ENCODE results near the gene LIMA1. TPM values are rescaled to one million over a fixed set of nuclear protein-coding genes. Genes with fewer than 3 reads are reported as not detected.
A peak's percentile ranks its signal among the peaks of the same experiment; 100 is the strongest.
"Not testable (repeated sequence)": the region's sequence is repeated elsewhere in the genome, so short reads cannot be mapped to it uniquely, and the experiment has no call there.

Gene LIMA1
- total and polyA plus RNA-seq, 2 donors (not counting 1 experiment from before 2014, with no cell fraction given) = 1.3 to 2.1 TPM

DNA sequence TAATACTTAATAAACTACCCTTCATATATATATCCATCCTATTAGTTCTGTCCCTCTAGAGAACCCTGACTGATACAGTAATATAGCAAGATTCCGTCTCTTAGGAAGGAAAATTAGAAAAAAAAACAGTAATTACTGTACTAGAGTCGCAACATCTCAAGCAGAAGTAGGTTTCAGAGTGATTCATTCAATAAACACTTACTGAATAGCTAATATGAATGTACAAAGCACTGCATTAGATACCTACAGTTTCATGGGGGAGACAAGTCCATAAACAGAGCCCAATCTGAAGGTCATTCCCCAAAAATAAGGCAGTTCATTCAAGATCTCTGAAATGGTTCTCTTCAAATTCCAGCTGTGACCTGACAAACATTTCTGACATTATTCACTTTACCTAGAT lies 126.1 kb downstream of the LIMA1 start:
- Histone ChIP-seq H3K4me2 (replicated peaks; ENCODE audit: low read depth, low read length, poor library complexity, severe bottlenecking) (no peak overlapping the region), H3K27ac (ENCODE audit: low read length in 2 of 2) (no peak overlapping the region), H3K9me3 (ENCODE audit: control extremely low read depth in 1 of 3, control insufficient read depth in 2 of 3, insufficient read depth in 1 of 3, low read length in 2 of 3) (no peaks in the 10 kb centered on the region), H3K9ac (ENCODE audit: low read length) (no peak overlapping the region), H2AFZ (ENCODE audit: insufficient read depth, low read depth, low read length, poor library complexity, severe bottlenecking) (no peak overlapping the region), H4K20me1 (ENCODE audit: control insufficient read depth, insufficient read depth, low read length, poor library complexity, severe bottlenecking) (no peaks in the 10 kb centered on the region), H3K36me3 (replicated peaks in 1 of 2; ENCODE audit: control extremely low read depth in 1 of 2, control insufficient read depth in 1 of 2, extremely low read depth in 1 of 2, insufficient read depth in 2 of 2, low read length in 1 of 2) (peaks cover 2 to 3% of the 10 kb centered on the region in 2 experiments), H3K27me3 (replicated peaks in 1 of 4; ENCODE audit: control extremely low read depth in 1 of 4, control insufficient read depth in 3 of 4, insufficient read depth in 4 of 4, low read length in 3 of 4) (no peaks in the 10 kb centered on the region), H3K4me1 (ENCODE audit: control insufficient read depth in 2 of 2, insufficient read depth in 2 of 2, low read length in 2 of 2) (no peaks in the 10 kb centered on the region), H3K79me2 (ENCODE audit: control insufficient read depth, insufficient read depth, low read length) (peaks cover 72% of the 10 kb centered on the region), H3K4me3 (ENCODE audit: control extremely low read depth in 1 of 5, extremely low read depth in 1 of 5, insufficient read depth in 1 of 5, low read depth in 2 of 5, low read length in 4 of 5) (no peak overlapping the region)
- ATAC-seq (ENCODE audit: low read depth) = no peak
- TF ChIP-seq EZH2 (IDR thresholded peaks at IDR 0.05; ENCODE audit: borderline replicate concordance, insufficient read depth, low read depth, low read length, poor library complexity, severe bottlenecking) = no peak
- TF ChIP-seq, protein P1, sequence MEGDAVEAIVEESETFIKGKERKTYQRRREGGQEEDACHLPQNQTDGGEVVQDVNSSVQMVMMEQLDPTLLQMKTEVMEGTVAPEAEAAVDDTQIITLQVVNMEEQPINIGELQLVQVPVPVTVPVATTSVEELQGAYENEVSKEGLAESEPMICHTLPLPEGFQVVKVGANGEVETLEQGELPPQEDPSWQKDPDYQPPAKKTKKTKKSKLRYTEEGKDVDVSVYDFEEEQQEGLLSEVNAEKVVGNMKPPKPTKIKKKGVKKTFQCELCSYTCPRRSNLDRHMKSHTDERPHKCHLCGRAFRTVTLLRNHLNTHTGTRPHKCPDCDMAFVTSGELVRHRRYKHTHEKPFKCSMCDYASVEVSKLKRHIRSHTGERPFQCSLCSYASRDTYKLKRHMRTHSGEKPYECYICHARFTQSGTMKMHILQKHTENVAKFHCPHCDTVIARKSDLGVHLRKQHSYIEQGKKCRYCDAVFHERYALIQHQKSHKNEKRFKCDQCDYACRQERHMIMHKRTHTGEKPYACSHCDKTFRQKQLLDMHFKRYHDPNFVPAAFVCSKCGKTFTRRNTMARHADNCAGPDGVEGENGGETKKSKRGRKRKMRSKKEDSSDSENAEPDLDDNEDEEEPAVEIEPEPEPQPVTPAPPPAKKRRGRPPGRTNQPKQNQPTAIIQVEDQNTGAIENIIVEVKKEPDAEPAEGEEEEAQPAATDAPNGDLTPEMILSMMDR (IDR thresholded peaks at IDR 0.05) = no peak
- CTCF ChIA-PET = interaction anchor here (0.9 to 1.2 kb wide), 3 partner anchors 47 to 69 kb away, joined by 3 to 5 read pairs (median 3); no protein-coding TSS in a partner anchor
- Mint-ChIP-seq H3K27ac (peak overlapping the region; percentile 8), H3K4me1 (peaks cover 7% of the 10 kb centered on the region), H3K9me3 (ENCODE audit: insufficient read depth) (no peaks in the 10 kb centered on the region), H3K4me3 (no peak overlapping the region), H3K27me3 (no peaks in the 10 kb centered on the region)
- no CpG with 5 or more reads among the region's 2 CpGs for WGBS (ENCODE audit: insufficient coverage)
- intact Hi-C loops (cut with micrococcal nuclease) = no loop called here
- POLR2A ChIA-PET = no interaction called here
- DNase-seq = no peak

DNA sequence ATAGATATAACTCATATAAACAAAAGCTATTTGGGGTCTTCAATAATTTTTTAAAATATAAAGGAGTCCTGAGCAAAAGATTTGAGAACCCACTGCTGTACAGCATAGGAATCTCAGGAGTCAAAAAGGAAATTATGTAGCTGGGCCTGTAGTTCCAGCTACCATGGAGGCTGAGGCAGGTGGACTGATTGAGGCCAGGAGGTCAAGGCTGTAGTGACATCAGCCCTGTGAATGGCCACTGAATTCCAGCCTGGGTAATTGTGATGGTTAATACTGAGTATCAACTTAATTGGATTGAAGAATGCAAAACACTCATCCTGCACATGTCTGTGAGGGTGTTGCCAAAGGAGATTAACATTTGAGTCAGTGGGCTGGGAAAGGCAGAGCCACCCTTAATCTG lies 126.7 kb downstream of the LIMA1 start:
- peaks cover 67% of the 10 kb centered on the region for H3K79me2 ChIP-seq (ENCODE audit: control insufficient read depth, insufficient read depth, low read length)
- no peak overlapping the region for H3K27ac Mint-ChIP-seq

DNA sequence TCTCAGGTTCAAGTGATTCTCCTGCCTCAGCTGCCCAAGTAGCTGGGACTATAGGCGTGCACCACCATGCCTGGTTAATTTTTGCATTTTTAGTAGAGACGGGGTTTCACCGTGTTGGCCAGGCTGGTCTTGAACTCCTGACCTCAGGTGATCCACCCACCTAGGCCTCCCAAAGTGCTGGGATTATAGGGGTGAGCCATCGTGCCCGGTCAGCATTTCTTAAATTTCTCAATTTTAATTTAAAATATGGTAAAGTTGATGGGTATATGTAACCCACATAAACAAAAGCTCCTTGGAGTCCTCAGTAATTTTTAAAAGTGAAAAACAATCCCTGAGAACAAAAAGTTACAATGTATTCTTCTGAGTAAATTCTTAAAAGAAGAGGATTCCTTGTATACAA lies 128.4 kb downstream of the LIMA1 start:
- Histone ChIP-seq H3K79me2 (ENCODE audit: control insufficient read depth, insufficient read depth, low read length) (peaks cover 66% of the 10 kb centered on the region), H4K20me1 (ENCODE audit: control insufficient read depth, insufficient read depth, low read length, poor library complexity, severe bottlenecking) (peaks cover 15% of the 10 kb centered on the region)
- POLR2A ChIA-PET; H3K4me2 ChIP-seq (replicated peaks; ENCODE audit: low read depth, low read length, poor library complexity, severe bottlenecking); ATAC-seq (ENCODE audit: low read depth); H3K27me3 ChIP-seq (replicated peaks in 1 of 4; ENCODE audit: control extremely low read depth in 1 of 4, control insufficient read depth in 3 of 4, insufficient read depth in 4 of 4, low read length in 3 of 4); H3K9me3 Mint-ChIP-seq (ENCODE audit: insufficient read depth); intact Hi-C loops (cut with micrococcal nuclease); H3K4me3 Mint-ChIP-seq; H3K9ac ChIP-seq (ENCODE audit: low read length); H3K27ac ChIP-seq (ENCODE audit: low read length in 2 of 2); H3K27ac Mint-ChIP-seq; DNase-seq; H3K9me3 ChIP-seq (ENCODE audit: control extremely low read depth in 1 of 3, control insufficient read depth in 2 of 3, insufficient read depth in 1 of 3, low read length in 2 of 3); H2AFZ ChIP-seq (ENCODE audit: insufficient read depth, low read depth, low read length, poor library complexity, severe bottlenecking); H3K4me1 Mint-ChIP-seq; H3K4me1 ChIP-seq (ENCODE audit: control insufficient read depth in 2 of 2, insufficient read depth in 2 of 2, low read length in 2 of 2); H3K36me3 ChIP-seq (replicated peaks in 1 of 2; ENCODE audit: control extremely low read depth in 1 of 2, control insufficient read depth in 1 of 2, extremely low read depth in 1 of 2, insufficient read depth in 2 of 2, low read length in 1 of 2); H3K4me3 ChIP-seq (ENCODE audit: control extremely low read depth in 1 of 5, extremely low read depth in 1 of 5, insufficient read depth in 1 of 5, low read depth in 2 of 5, low read length in 4 of 5); H3K27me3 Mint-ChIP-seq: not testable (repeated sequence)
- 80% methylated on average over 1 of the region's 5 CpGs for WGBS (ENCODE audit: insufficient coverage)
- CTCF ChIA-PET = interaction anchor here (0.7 to 1.7 kb wide), 5 partner anchors 11 to 92 kb away, joined by 3 to 4 read pairs (median 3); no protein-coding TSS in a partner anchor

More for the DNA sequence above, 126.7 kb downstream of the LIMA1 start:
- Histone ChIP-seq H3K9ac (ENCODE audit: low read length) (no peak overlapping the region), H2AFZ (ENCODE audit: insufficient read depth, low read depth, low read length, poor library complexity, severe bottlenecking) (no peak overlapping the region), H3K27ac (ENCODE audit: low read length in 2 of 2) (no peak overlapping the region), H3K4me2 (replicated peaks; ENCODE audit: low read depth, low read length, poor library complexity, severe bottlenecking) (no peak overlapping the region), H3K4me3 (ENCODE audit: control extremely low read depth in 1 of 5, extremely low read depth in 1 of 5, insufficient read depth in 1 of 5, low read depth in 2 of 5, low read length in 4 of 5) (no peak overlapping the region), H3K36me3 (replicated peaks in 1 of 2; ENCODE audit: control extremely low read depth in 1 of 2, control insufficient read depth in 1 of 2, extremely low read depth in 1 of 2, insufficient read depth in 2 of 2, low read length in 1 of 2) (peaks cover 2 to 3% of the 10 kb centered on the region in 2 experiments), H3K4me1 (ENCODE audit: control insufficient read depth in 2 of 2, insufficient read depth in 2 of 2, low read length in 2 of 2) (no peaks in the 10 kb centered on the region), H3K27me3 (replicated peaks in 1 of 4; ENCODE audit: control extremely low read depth in 1 of 4, control insufficient read depth in 3 of 4, insufficient read depth in 4 of 4, low read length in 3 of 4) (no peaks in the 10 kb centered on the region), H4K20me1 (ENCODE audit: control insufficient read depth, insufficient read depth, low read length, poor library complexity, severe bottlenecking) (peaks cover 2% of the 10 kb centered on the region), H3K9me3 (ENCODE audit: control extremely low read depth in 1 of 3, control insufficient read depth in 2 of 3, insufficient read depth in 1 of 3, low read length in 2 of 3) (no peaks in the 10 kb centered on the region)
- ATAC-seq (ENCODE audit: low read depth) = no peak
- intact Hi-C loops (cut with micrococcal nuclease) = no loop called here
- TF ChIP-seq, protein P1 (IDR thresholded peaks at IDR 0.05) = no peak
- TF ChIP-seq EZH2 (IDR thresholded peaks at IDR 0.05; ENCODE audit: borderline replicate concordance, insufficient read depth, low read depth, low read length, poor library complexity, severe bottlenecking) = no peak
- ChIA-PET CTCF (interaction anchor here (0.9 to 1.4 kb wide), 5 partner anchors 11 to 69 kb away, joined by 3 to 5 read pairs (median 3); partner anchors contain the start of gene CERS5), POLR2A (no interaction called here)
- no peak for DNase-seq
- Mint-ChIP-seq H3K27me3 (no peaks in the 10 kb centered on the region), H3K4me3 (no peak overlapping the region), H3K4me1 (peaks cover 7% of the 10 kb centered on the region), H3K9me3 (ENCODE audit: insufficient read depth) (no peaks in the 10 kb centered on the region)
